Ascending aorta (tissue), 2 donors: Measurements from ENCODE around the gene MAPRE3. TPM values are rescaled to one million over a fixed set of nuclear protein-coding genes. Genes with fewer than 3 reads are reported as not detected.

ENCODE experiments used
- DNase-seq, 2 donors: peaks; one replicate each; pipeline ENCODE4 v3.0.0-alpha.2; 2019; ENCODE audit warnings: low spot score in 2 of 2
- H3K27ac ChIP-seq, 2 donors: fragments of 200-600 bp; sonication (generic); one replicate each; pipeline ENCODE4 v1.5.1; 2016 to 2017; ENCODE audit warnings: mild to moderate bottlenecking in 1 of 2
- H3K27me3 ChIP-seq: fragments of 200-600 bp; sonication (generic); one replicate; pipeline ENCODE4 v1.5.1; 2017
- H3K36me3 ChIP-seq, 2 donors: fragments of 200-600 bp; sonication (generic); one replicate each; pipeline ENCODE4 v1.5.1; 2016
- H3K4me1 ChIP-seq, 2 donors: fragments of 200-600 bp; sonication (generic); one replicate each; pipeline ENCODE4 v1.5.1; 2016 to 2017; ENCODE audit warnings: mild to moderate bottlenecking in 1 of 2
- H3K4me3 ChIP-seq, 2 donors: fragments of 200-600 bp; sonication (generic); one replicate each; pipeline ENCODE4 v1.5.1; 2016 to 2017; ENCODE audit warnings: mild to moderate bottlenecking in 1 of 2
- H3K9me3 ChIP-seq, 2 donors: fragments of 200-600 bp; sonication (generic); one replicate each; pipeline ENCODE4 v1.5.1; 2016
- intact Hi-C: fragments of 100-400 bp; cut with DNase I; formaldehyde crosslinking; loops from one replicate; pipeline ENCODE4 v1.15.1; 2023
- total RNA-seq: library from RNA; depleted of rRNA; stranded (reverse); fragments of >200 nt; gene quantifications from one replicate; pipeline ENCODE4 v1.1.0, GENCODE V29; 2016
- TF ChIP-seq, protein P1 (sequence below), 3 experiments: fragments of 200-600 bp in 2 of 3; fragments of 450-650 bp in 1 of 3; sonication (generic) in 2 of 3; IDR thresholded peaks; one replicate each; pipeline ENCODE4 v1.5.1; 2016 to 2019; ENCODE audit warnings: antibody characterized with exemption in 3 of 3, mild to moderate bottlenecking in 1 of 3, moderate library complexity in 1 of 3

The MAPRE3 gene
- total RNA-seq, 1 donor from 2014 or later, result 18.9 TPM

DNA sequence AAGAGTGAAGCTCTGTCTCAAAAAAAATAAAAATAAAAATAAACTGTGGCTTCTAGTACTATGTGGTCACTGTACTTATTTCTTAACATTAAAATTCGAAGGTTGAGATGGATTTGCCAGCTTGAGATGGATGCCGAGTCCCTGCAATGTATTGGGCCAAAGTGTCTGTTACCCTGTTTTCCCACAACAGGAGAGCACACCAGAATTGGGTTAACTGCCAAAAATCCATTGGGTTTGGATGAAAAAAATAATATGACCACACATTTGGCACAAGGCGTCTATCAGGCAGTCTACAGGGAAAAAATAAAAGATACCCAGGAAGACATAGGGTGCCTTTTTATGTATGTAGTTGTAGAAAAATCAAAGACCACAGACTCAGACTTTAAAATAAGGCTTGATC is 19.2 kb upstream of the MAPRE3 start:
- no peaks in the 10 kb centered on the region for H3K4me1 ChIP-seq
- no peaks in the 10 kb centered on the region for H3K27me3 ChIP-seq
- H3K4me3 ChIP-seq, result no peak overlapping the region
- intact Hi-C loops, result no loop called here
- no peak overlapping the region for H3K27ac ChIP-seq
- H3K36me3 ChIP-seq, result no peaks in the 10 kb centered on the region
- TF ChIP-seq, protein P1, sequence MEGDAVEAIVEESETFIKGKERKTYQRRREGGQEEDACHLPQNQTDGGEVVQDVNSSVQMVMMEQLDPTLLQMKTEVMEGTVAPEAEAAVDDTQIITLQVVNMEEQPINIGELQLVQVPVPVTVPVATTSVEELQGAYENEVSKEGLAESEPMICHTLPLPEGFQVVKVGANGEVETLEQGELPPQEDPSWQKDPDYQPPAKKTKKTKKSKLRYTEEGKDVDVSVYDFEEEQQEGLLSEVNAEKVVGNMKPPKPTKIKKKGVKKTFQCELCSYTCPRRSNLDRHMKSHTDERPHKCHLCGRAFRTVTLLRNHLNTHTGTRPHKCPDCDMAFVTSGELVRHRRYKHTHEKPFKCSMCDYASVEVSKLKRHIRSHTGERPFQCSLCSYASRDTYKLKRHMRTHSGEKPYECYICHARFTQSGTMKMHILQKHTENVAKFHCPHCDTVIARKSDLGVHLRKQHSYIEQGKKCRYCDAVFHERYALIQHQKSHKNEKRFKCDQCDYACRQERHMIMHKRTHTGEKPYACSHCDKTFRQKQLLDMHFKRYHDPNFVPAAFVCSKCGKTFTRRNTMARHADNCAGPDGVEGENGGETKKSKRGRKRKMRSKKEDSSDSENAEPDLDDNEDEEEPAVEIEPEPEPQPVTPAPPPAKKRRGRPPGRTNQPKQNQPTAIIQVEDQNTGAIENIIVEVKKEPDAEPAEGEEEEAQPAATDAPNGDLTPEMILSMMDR (IDR thresholded peaks at IDR 0.05), result no peak
- no peaks in the 10 kb centered on the region for H3K9me3 ChIP-seq
- no peak for DNase-seq

DNA sequence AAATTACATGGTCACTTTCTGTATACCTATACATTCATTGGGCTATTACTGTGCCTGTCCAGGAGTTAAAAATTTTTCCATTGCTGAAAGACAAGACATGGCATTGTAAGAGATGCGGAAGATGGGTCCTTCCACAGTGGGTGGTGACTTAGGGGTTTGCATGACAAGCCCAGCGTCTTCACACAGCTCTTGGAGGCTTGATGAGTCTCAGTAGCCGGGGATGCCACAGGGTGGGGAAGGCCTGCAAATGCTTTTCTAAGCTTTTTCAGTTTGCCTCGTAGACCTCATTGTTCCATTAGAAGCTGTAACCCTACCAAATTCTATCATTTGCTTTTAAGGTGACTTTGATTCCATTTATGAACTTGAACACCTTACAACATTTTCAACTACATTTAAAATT is 18.1 kb upstream of the MAPRE3 start:
- no peaks in the 10 kb centered on the region for H3K4me1 ChIP-seq
- H3K27ac ChIP-seq, result no peak overlapping the region
- no peaks in the 10 kb centered on the region for H3K36me3 ChIP-seq
- intact Hi-C loops, result no loop called here
- H3K9me3 ChIP-seq, result no peaks in the 10 kb centered on the region
- DNase-seq, result no peak
- TF ChIP-seq, protein P1 (IDR thresholded peaks at IDR 0.05), result no peak
- H3K27me3 ChIP-seq, result no peaks in the 10 kb centered on the region
- H3K4me3 ChIP-seq, result no peak overlapping the region

DNA sequence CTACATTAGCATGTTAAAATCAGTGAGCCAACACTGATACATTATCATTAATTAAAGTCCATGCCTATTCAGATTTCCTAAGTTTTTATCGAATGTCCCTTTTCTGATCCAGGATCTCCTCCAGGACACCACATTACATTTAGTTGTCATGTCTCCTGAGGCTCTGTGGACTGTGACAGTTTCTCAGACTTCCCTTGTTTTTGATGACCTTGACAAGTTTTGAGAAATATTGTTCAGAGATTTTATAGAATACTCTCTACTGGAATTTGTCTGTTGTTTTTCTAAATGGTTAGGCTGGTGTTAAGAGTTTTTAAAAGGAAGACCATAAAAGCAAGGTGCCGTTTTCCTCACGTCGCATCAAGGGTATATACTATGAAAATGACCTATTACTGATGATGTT is 16.3 kb upstream of the MAPRE3 start:
- Histone ChIP-seq H3K36me3 (no peaks in the 10 kb centered on the region), H3K9me3 (no peaks in the 10 kb centered on the region), H3K4me1 (no peaks in the 10 kb centered on the region), H3K27ac (no peak overlapping the region), H3K27me3 (no peaks in the 10 kb centered on the region), H3K4me3 (no peak overlapping the region)
- intact Hi-C loops, result no loop called here
- TF ChIP-seq, protein P1 (IDR thresholded peaks at IDR 0.05), result no peak
- DNase-seq, result no peak

DNA sequence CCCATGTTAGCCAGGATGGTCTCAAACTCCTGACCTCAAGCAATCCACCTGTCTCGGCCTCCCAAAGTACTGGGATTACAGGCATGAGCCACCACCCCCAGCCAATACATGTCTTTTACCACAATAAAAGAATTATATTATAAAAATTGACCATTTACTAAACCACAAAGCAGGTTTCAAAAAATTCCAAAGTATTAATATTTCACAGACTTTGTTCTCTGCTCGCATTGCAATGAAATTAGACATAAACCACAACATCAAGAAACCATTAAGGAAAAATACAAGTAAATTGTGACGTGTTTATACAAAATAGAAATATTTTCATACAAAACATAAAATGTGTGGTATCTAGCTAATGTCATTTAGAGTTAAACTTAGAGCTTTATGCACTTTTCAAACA is 13.4 kb upstream of the MAPRE3 start:
- intact Hi-C loops, result no loop called here
- Histone ChIP-seq H3K4me1 (no peaks in the 10 kb centered on the region), H3K36me3 (no peaks in the 10 kb centered on the region), H3K27me3 (peaks cover 4% of the 10 kb centered on the region), H3K4me3 (no peak overlapping the region), H3K9me3 (no peaks in the 10 kb centered on the region), H3K27ac (no peak overlapping the region)
- DNase-seq, result no peak
- TF ChIP-seq, protein P1 (IDR thresholded peaks at IDR 0.05), result no peak

DNA sequence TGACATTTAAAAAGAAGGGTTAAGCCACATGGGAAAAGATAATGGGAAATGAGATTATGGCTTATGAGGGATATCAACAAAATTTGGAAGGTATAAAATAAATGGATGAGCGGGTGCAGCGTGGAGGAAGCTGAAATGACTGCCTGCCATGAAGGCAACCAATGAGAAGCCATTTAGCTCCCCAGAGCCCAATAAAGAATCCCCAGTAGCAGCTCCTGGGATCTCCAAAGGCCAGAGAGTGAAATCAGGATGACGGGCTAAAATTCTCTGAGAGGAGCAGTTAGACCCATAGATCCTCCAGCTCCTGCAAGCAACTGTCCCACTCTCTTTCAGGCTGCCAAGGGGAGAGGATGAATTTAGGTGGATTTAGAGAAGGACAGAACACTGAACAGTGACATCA is 12.9 kb upstream of the MAPRE3 start:
- Histone ChIP-seq H3K9me3 (no peaks in the 10 kb centered on the region), H3K4me3 (no peak overlapping the region), H3K36me3 (no peaks in the 10 kb centered on the region), H3K27ac (no peak overlapping the region), H3K27me3 (peaks cover 4% of the 10 kb centered on the region), H3K4me1 (no peaks in the 10 kb centered on the region)
- no peak for DNase-seq
- TF ChIP-seq, protein P1 (IDR thresholded peaks at IDR 0.05), result no peak
- intact Hi-C loops, result no loop called here

DNA sequence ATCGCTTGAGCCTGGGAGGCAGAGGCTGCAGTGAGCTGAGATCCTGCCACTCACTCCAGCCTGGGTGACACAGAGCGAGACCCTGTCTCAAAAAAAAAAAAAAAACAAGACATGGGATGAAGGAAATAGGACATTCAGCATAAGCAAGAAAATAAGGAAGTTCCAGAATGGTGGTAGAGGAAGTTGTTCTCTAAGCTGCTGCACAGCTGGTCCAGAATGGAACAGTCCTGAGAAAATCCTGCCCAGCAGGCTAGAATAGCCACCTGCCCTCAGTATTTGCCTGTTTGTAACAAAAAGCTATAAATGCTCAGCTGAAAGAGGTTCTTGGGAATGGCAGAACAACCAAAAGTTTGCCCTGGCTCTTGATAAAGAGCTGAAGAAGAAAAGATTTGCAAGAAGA is 11.1 kb upstream of the MAPRE3 start:
- no peaks in the 10 kb centered on the region for H3K4me1 ChIP-seq
- intact Hi-C loops, result no loop called here
- H3K36me3 ChIP-seq, result no peaks in the 10 kb centered on the region
- TF ChIP-seq, protein P1 (IDR thresholded peaks at IDR 0.05), result no peak
- H3K9me3 ChIP-seq, result no peaks in the 10 kb centered on the region
- H3K27me3 ChIP-seq, result peaks cover 4% of the 10 kb centered on the region
- no peak for DNase-seq
- H3K4me3 ChIP-seq, result no peak overlapping the region
- H3K27ac ChIP-seq, result no peak overlapping the region
